Endodermal cell (in vitro differentiated cells): ENCODE data around the gene FGF14. TPM values are rescaled to one million over a fixed set of nuclear protein-coding genes. Genes with fewer than 3 reads are reported as not detected.

Source experiments
- DNase-seq: peaks from one replicate; pipeline ENCODE4 v3.0.0-alpha.2; 2017
- H3K27ac ChIP-seq: 2 replicates; pipeline ENCODE4 v1.5.1; 2013; ENCODE audit warnings: mild to moderate bottlenecking, low read depth, low read length, moderate library complexity
- H3K27me3 ChIP-seq: 2 replicates; pipeline ENCODE4 v1.6.1; 2013; ENCODE audit warnings: mild to moderate bottlenecking, low read length, moderate library complexity; ENCODE audit not compliant: insufficient read depth, control insufficient read depth, poor library complexity, severe bottlenecking
- H3K36me3 ChIP-seq: 2 replicates; pipeline ENCODE4 v1.7.0; 2013; ENCODE audit warnings: mild to moderate bottlenecking, low read length, moderate library complexity; ENCODE audit not compliant: control insufficient read depth, insufficient read depth
- H3K4me1 ChIP-seq: one replicate; pipeline ENCODE4 v1.7.0; 2013; ENCODE audit warnings: low read length; ENCODE audit not compliant: control insufficient read depth, insufficient read depth
- H3K4me3 ChIP-seq: 2 replicates; pipeline ENCODE4 v1.5.1; 2013; ENCODE audit warnings: mild to moderate bottlenecking, low read length, moderate library complexity
- H3K9ac ChIP-seq: 2 replicates; pipeline ENCODE4 v1.6.1; 2013; ENCODE audit warnings: mild to moderate bottlenecking, low read length, moderate library complexity; ENCODE audit not compliant: poor library complexity, severe bottlenecking; ENCODE audit errors: extremely low read depth
- H3K9me3 ChIP-seq: 2 replicates; pipeline ENCODE4 v1.6.1; 2013; ENCODE audit warnings: mild to moderate bottlenecking, low read length, moderate library complexity; ENCODE audit not compliant: control insufficient read depth
- H3K27ac Mint-ChIP-seq: 2 replicates; pipeline ENCODE4 v1.8.0; 2020; ENCODE audit warnings: mixed read lengths
- H3K27me3 Mint-ChIP-seq: 2 replicates; pipeline ENCODE4 v1.8.0; 2021; ENCODE audit warnings: mild to moderate bottlenecking, mixed read lengths; ENCODE audit not compliant: insufficient read depth
- H3K36me3 Mint-ChIP-seq: 2 replicates; pipeline ENCODE4 v1.8.0; 2020; ENCODE audit warnings: low read depth, mixed read lengths
- H3K4me1 Mint-ChIP-seq: 2 replicates; pipeline ENCODE4 v1.8.0; 2020; ENCODE audit warnings: mixed read lengths
- H3K4me3 Mint-ChIP-seq: 2 replicates; pipeline ENCODE4 v1.8.0; 2020; ENCODE audit warnings: mild to moderate bottlenecking, moderate library complexity, mixed read lengths
- H3K9me3 Mint-ChIP-seq: 2 replicates; pipeline ENCODE4 v1.8.0; 2020; ENCODE audit warnings: mild to moderate bottlenecking, mixed read lengths
- WGBS, 2 experiments: methylation state at CpG; one replicate each; pipeline versions ENCODE4 v1.1.5 to v1.1.7; 2013; ENCODE audit warnings: missing lambda C conversion rate in 2 of 2, mixed read lengths in 1 of 2; ENCODE audit not compliant: insufficient coverage in 1 of 2, insufficient read length in 1 of 2; 5-methylcytosine and 5-hydroxymethylcytosine counted together
- total RNA-seq, 2 donors: library from RNA; stranded (reverse); fragmentation: NEBNext Ultra II Directional in 1 of 2; extraction: Animal tissue kit (Norgen Biotek cat#: 25700) in 1 of 2; gene quantifications; 2 replicates in 1 of 2; 3 replicates in 1 of 2; pipeline ENCODE4 v1.2.1, GENCODE V29; 2021
- TF ChIP-seq, protein P1 (sequence below): fragments of 200-600 bp; sonication (generic); conservative IDR thresholded peaks from 2 replicates; pipeline ENCODE4 v1.5.0; 2021; ENCODE audit warnings: antibody characterized with exemption, mild to moderate bottlenecking

Gene FGF14
- total RNA-seq, 2 donors from 2014 or later = 0.15 to 0.26 TPM

DNA sequence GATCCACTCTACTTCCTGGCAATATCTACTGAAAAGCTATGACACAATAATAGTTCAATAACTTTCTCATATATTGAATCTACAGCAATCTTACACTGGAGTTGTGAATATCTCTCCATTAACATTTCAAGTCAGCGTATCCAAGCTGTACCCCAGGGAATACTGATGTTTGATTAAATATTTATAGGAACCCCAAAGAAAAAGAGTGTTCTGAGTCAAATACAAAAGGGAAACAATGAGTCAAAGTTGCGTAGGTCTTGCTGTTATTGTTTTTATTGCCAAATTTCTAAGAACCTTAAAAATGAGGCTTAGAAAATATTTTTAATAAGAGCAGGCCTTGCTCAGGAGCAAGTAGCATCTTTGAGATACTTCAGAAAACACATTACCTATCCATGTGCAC lies 415.5 kb downstream of the FGF14 start:
- Mint-ChIP-seq H3K4me3 (no peak overlapping the region), H3K27me3 (no peaks in the 10 kb centered on the region)

DNA sequence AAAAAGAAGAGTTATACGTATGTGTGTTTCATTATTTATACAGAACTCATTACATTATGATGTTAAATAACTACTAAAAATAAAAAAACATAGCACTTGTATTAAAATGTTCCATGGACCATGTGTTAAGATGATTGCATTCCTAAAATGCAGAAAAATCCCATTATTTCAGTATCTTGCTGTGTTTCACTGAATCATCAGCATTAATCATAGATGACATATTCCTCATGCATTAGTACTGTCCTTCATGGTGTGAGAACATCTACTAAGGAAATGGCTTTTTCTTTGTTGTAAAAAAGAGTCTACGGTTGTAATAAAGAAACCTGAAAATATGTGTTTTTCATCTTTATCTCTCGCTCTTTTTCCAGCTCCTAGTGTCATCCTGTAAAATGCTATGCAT lies 416.5 kb downstream of the FGF14 start:
- WGBS, 2 experiments = 90% methylated on average over 2 of the region's 3 CpGs; no CpG with 5 or more reads in 1 of the 2 experiments
- H3K4me3 Mint-ChIP-seq = no peak overlapping the region
- H3K36me3 Mint-ChIP-seq = no peaks in the 10 kb centered on the region
- Histone ChIP-seq H3K4me1 (no peaks in the 10 kb centered on the region), H3K9ac (no peak overlapping the region), H3K27ac (no peak overlapping the region), H3K4me3 (no peak overlapping the region), H3K36me3 (no peaks in the 10 kb centered on the region), H3K27me3 (no peaks in the 10 kb centered on the region), H3K9me3 (no peaks in the 10 kb centered on the region)
- no peaks in the 10 kb centered on the region for H3K9me3 Mint-ChIP-seq
- no peak for DNase-seq
- H3K27me3 Mint-ChIP-seq = no peaks in the 10 kb centered on the region
- H3K4me1 Mint-ChIP-seq = no peaks in the 10 kb centered on the region
- H3K27ac Mint-ChIP-seq = no peak overlapping the region
- TF ChIP-seq, protein P1, sequence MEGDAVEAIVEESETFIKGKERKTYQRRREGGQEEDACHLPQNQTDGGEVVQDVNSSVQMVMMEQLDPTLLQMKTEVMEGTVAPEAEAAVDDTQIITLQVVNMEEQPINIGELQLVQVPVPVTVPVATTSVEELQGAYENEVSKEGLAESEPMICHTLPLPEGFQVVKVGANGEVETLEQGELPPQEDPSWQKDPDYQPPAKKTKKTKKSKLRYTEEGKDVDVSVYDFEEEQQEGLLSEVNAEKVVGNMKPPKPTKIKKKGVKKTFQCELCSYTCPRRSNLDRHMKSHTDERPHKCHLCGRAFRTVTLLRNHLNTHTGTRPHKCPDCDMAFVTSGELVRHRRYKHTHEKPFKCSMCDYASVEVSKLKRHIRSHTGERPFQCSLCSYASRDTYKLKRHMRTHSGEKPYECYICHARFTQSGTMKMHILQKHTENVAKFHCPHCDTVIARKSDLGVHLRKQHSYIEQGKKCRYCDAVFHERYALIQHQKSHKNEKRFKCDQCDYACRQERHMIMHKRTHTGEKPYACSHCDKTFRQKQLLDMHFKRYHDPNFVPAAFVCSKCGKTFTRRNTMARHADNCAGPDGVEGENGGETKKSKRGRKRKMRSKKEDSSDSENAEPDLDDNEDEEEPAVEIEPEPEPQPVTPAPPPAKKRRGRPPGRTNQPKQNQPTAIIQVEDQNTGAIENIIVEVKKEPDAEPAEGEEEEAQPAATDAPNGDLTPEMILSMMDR = no peak

More for the DNA sequence above, 415.5 kb downstream of the FGF14 start:
- no peak overlapping the region for H3K27ac Mint-ChIP-seq
- TF ChIP-seq, protein P1 = no peak
- no peaks in the 10 kb centered on the region for H3K36me3 Mint-ChIP-seq
- no peak overlapping the region for H3K4me3 ChIP-seq
- no peaks in the 10 kb centered on the region for H3K36me3 ChIP-seq
- no peaks in the 10 kb centered on the region for H3K27me3 ChIP-seq
- no peaks in the 10 kb centered on the region for H3K4me1 ChIP-seq
- H3K9me3 Mint-ChIP-seq = no peaks in the 10 kb centered on the region
- no peak overlapping the region for H3K27ac ChIP-seq
- H3K9me3 ChIP-seq = no peaks in the 10 kb centered on the region
- 93 to 100% methylated on average over 1 to 2 of the region's 2 CpGs for WGBS, 2 experiments
- no peaks in the 10 kb centered on the region for H3K4me1 Mint-ChIP-seq
- no peak for DNase-seq
- H3K9ac ChIP-seq = no peak overlapping the region

DNA sequence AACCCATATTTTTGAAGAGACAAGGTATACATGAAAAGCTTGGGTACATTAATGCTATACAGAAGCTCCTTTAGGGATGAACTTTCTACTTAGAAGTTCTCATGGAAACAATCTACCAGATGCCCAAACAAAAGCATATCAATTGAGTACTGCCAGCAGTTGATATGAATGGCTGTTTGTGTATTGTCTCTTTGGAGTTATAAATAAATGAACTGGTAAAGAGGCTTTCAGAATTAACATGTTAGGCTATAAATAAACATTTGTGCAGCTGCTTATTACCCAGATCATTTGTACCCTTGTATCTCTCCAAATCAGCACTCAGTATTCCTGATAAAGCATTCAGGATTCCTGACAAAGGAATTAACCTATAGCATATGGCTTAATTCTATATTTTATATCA lies 418.9 kb downstream of the FGF14 start:
- Mint-ChIP-seq H3K27me3 (no peaks in the 10 kb centered on the region), H3K27ac (no peak overlapping the region), H3K9me3 (no peaks in the 10 kb centered on the region), H3K4me3 (no peak overlapping the region), H3K4me1 (peaks cover 11% of the 10 kb centered on the region), H3K36me3 (no peaks in the 10 kb centered on the region)
- H3K27me3 ChIP-seq = no peaks in the 10 kb centered on the region
- H3K4me3 ChIP-seq = no peak overlapping the region
- peaks cover 4% of the 10 kb centered on the region for H3K4me1 ChIP-seq
- no peaks in the 10 kb centered on the region for H3K36me3 ChIP-seq
- no peak overlapping the region for H3K27ac ChIP-seq
- TF ChIP-seq, protein P1 = no peak
- H3K9me3 ChIP-seq = no peaks in the 10 kb centered on the region
- no peak for DNase-seq
- H3K9ac ChIP-seq = no peak overlapping the region
